ENCODE measurements around the gene RUBCNL.

RUBCNL gene

DNA sequence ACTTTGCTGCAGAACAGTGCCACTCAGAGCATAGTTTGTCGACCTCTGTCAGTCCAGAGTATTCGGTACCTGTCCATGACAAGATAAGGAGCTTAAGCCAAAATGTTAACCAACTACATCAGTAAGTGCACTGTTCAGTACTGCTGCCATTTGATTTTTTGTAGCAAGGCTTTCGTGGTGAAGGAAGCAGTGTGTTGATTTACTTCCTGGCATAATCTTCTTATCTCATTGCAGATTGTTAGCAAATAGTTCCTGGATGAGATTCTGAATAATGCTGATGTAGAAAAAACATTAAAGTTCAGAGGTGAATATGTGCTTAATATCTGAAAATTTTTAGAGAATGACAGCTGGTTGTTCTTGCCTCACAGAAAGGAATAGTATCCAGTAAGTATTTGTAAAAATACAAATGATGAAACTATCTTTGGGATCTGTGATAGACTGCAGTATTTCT is 89.7 kb downstream of the RUBCNL start:
- DNase-seq = no peak

DNA sequence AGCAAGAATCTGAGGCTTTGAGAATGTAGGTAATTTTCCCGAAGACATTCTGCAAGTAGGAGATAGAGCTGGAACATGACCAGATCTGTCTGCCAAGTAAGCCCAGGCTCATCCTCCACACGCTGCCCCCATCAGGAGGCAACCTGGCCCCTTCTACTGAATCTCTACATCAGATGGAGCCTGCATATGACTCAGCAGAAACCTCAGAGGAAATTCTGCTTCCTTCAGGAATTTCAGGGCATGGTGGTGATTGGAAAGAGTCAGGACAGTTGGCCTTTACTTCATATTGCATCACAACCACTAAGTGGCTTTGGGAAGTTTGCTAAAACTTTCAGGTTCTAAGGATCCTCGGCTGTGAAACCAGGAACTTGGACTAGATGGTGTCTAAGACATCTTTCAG is 90.1 kb downstream of the RUBCNL start:
- no peak for DNase-seq

DNA sequence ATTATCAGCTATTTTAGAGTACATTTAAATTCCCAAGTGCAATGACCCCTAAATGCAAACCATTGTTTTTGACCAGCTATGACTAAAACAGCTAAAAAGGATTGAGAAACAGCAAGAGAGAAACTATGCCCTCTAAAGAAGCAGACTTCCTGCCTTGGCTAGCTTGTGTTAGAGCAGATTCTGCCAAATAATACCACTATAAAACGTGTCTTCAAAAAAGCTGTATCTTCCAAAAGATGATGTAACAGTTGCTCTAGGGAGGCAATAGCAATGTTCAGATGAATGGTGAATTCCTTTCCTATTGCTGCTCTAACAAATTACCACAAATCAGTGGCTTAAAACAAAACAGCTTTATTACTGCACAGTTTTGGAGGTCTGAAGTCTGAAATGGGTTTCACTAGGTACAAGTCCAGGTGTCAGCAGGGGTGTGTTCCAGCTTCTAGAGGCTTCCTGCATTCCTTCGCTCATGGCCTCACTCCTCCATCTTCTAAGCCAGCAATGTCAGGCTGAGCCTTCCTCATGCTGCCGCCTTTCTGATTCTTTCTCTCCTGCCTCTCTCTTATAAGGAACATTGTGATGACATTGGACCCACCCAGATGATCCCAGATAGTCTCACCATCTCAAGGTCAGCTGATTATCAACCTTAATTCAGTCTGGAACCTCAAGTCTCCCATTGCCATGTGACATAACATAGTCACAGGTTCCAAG is 90.8 kb downstream of the RUBCNL start:
- DNase-seq = no peak

DNA sequence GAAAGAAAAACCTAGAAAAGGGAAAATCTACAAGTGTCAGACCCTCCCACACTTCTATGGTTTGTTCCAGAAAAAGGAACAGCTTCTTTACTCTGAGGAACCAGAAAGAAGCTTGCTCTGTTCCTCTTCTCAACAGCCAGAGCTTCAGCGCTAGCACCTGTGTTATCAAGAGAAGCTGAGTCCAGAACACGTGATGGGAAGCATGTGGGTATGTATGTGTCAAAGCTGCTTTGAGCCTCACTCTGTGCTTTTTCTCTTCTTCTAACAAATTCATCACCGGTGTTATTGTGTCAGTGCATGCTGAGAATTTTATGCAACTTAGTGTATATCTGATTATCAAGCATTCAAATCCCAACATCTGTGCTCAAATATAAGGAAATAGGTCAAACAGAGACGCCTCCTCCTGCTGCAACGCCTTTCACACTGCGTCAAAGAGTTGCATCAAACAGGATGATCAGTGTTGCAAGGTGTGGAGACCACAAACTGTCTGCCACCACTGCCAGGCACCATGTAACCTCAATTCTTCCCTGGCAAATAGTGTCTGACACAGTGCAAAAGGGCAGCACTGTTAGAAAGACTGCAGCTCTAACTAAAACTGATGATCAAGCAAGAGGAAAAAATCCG is 91.4 kb downstream of the RUBCNL start:
- DNase-seq = no peak

DNA sequence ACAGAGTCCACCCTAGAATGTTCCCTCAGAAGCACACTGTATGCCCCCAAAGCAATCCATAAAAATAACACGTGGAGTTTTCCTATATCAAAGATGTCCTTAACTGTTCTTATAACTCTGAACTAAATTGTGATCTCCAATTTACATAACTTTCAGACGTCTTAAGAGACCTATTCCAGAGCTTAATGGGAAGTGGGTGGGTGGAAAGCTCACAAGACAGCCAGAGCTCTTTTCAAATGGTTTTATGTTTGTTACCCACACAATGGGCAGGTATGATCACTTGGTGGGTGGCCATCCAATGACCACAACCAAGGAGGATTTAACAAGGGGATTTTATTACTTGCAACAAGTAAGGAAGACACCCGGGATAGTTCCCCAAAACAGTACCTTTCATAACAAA is 93.6 kb downstream of the RUBCNL start:
- no peak for DNase-seq
